Loucy (cell line): ENCODE results near the gene EXOSC10.

Source experiments
- EZH2phosphoT487 ChIP-seq: fragments of 200-600 bp; IDR thresholded peaks from 2 replicates; pipeline ENCODE4 v1.6.1; 2018; ENCODE audit warnings: antibody characterized with exemption, mild to moderate bottlenecking, moderate library complexity, borderline replicate concordance
- TF ChIP-seq, protein P1 (sequence below): fragments of 200-600 bp; sonication (generic); conservative IDR thresholded peaks from 2 replicates; pipeline ENCODE4 v1.5.1; 2014; ENCODE audit warnings: mild to moderate bottlenecking, antibody characterized with exemption, low read length

DNA sequence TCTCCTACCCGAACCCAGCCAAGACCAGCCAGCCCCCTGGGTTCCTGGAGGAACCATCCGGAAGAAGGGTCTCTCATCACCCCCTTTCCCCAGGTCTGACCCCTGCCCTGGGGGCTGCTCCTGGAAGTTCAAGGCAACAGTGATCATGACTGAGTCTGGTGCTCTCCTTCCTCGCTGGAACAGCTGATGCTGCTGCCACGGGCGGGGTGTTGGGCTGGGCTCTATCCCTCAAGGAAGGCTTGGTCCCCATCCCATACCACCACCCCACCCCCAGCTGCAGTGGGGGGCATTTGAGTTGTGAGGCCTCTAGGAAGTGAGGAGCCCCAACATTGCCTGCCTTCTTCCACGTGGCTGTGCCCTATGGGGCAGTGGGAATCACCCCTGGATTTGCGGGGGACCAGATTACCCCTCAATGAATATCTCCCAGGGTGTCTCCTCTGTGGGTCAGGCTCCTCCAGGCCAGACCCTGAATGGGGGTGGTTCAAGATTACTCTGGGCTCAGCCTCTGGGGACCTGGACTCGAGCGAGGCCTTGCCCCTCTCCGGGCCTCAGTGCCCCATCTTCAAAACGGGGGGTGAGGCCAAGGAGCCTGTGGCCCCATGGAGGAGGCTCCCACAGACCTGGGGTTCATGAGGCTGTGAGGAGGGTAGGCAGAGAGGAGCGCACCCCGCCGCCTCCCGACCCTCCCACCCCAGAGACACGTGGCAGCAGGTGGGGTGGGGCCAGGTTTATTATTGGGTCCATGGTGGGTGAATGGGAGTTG, 55.4 kb downstream of the EXOSC10 start:
- TF ChIP-seq, protein P1, sequence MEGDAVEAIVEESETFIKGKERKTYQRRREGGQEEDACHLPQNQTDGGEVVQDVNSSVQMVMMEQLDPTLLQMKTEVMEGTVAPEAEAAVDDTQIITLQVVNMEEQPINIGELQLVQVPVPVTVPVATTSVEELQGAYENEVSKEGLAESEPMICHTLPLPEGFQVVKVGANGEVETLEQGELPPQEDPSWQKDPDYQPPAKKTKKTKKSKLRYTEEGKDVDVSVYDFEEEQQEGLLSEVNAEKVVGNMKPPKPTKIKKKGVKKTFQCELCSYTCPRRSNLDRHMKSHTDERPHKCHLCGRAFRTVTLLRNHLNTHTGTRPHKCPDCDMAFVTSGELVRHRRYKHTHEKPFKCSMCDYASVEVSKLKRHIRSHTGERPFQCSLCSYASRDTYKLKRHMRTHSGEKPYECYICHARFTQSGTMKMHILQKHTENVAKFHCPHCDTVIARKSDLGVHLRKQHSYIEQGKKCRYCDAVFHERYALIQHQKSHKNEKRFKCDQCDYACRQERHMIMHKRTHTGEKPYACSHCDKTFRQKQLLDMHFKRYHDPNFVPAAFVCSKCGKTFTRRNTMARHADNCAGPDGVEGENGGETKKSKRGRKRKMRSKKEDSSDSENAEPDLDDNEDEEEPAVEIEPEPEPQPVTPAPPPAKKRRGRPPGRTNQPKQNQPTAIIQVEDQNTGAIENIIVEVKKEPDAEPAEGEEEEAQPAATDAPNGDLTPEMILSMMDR, result no peak
- TF ChIP-seq EZH2phosphoT487, result no peak
